Central memory CD8-positive, alpha-beta T cell (primary cell): Measurements from ENCODE around the gene SMIM45.

ENCODE experiments used
- ATAC-seq: fragments of 150-1000 bp; cut with Tn5 transposase; replicated peaks from 2 replicates; pipeline ENCODE4 v1.10.0; 2022; ENCODE audit warnings: mild to moderate bottlenecking, moderate FRiP score, moderate number of reproducible peaks; ENCODE audit not compliant: poor library complexity, severe bottlenecking; ENCODE audit errors: extremely low read depth
- DNase-seq, 2 donors: peaks; one replicate each; pipeline ENCODE4 v3.0.0; 2021; ENCODE audit warnings: low spot score in 2 of 2
- H3K27ac Mint-ChIP-seq: one replicate; pipeline ENCODE4 v1.8.0; 2022; ENCODE audit warnings: low read depth, mild to moderate bottlenecking, moderate library complexity, mixed read lengths
- H3K27me3 Mint-ChIP-seq: one replicate; pipeline ENCODE4 v1.8.0; 2022; ENCODE audit warnings: mixed read lengths
- H3K36me3 Mint-ChIP-seq: one replicate; pipeline ENCODE4 v1.8.0; 2022; ENCODE audit warnings: mild to moderate bottlenecking, moderate library complexity, mixed read lengths; ENCODE audit not compliant: insufficient read depth
- H3K4me1 Mint-ChIP-seq: one replicate; pipeline ENCODE4 v1.8.0; 2022; ENCODE audit warnings: mixed read lengths
- H3K4me3 Mint-ChIP-seq: one replicate; pipeline ENCODE4 v1.8.0; 2022; ENCODE audit warnings: mild to moderate bottlenecking, moderate library complexity, mixed read lengths
- H3K9me3 Mint-ChIP-seq: one replicate; pipeline ENCODE4 v1.8.0; 2022; ENCODE audit warnings: mixed read lengths

Gene SMIM45

GRCh38 chr22:41919357-41920224 is 32.4 kb upstream of the SMIM45 start:
- Mint-ChIP-seq H3K4me3 (peak overlapping the region; percentile 61), H3K27me3 (peaks cover 23% of the 10 kb centered on the region), H3K36me3 (peaks cover 2% of the 10 kb centered on the region), H3K4me1 (peaks cover 5% of the 10 kb centered on the region), H3K27ac (no peak overlapping the region), H3K9me3 (no peaks in the 10 kb centered on the region)
- DNase-seq (no peak), ATAC-seq (peak; percentile 29)

DNA sequence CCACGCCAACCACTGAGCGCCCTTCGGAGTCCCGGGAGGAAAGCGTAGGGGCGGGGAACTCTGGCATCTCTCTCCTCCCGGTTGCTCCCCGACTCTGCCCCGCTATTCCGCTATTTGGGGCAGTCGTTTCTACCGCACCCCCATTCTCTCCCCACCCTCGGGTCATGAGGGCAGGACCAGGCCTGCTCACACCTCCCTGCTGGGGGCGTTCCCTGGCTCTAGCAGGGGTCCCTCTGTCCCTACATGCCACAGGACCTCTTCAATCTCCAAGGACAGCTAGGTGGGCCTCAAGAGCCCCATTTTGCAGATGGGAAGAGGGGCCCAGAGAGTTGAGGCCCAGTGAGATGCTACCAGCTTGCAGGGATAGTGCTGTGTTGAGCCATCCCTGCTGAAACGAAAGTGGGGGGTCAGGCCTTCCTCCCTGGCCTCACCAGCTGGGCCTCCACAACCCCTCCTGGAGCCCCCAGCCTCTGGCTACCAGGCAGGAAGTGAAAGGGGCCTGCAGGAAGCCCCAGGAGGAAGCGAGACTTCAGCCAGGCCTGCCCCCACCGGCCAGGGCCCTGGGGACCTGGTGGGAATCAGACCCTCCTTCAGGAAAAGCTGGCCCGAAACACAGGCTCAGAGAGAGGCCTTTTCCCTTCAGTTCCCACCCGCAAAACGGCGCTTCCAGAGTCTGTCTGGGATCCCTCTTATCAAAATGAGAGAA is 31.5 kb upstream of the SMIM45 start:
- Mint-ChIP-seq H3K27ac (no peak overlapping the region), H3K4me3 (peak overlapping the region; percentile 61), H3K9me3 (no peaks in the 10 kb centered on the region), H3K4me1 (peaks cover 11% of the 10 kb centered on the region), H3K27me3 (peaks cover 22% of the 10 kb centered on the region), H3K36me3 (peaks cover 2% of the 10 kb centered on the region)
- DNase-seq (no peak), ATAC-seq (no peak)

- ATAC-seq (no peak), DNase-seq (no peak)
- Mint-ChIP-seq H3K4me1 (peaks cover 21% of the 10 kb centered on the region), H3K27me3 (peaks cover 3% of the 10 kb centered on the region), H3K27ac (no peak overlapping the region), H3K9me3 (no peaks in the 10 kb centered on the region), H3K4me3 (no peak overlapping the region), H3K36me3 (peaks cover 2% of the 10 kb centered on the region)
Observed at GRCh38 chr22:41922328-41922727, 29.6 kb upstream of the SMIM45 start.

DNA sequence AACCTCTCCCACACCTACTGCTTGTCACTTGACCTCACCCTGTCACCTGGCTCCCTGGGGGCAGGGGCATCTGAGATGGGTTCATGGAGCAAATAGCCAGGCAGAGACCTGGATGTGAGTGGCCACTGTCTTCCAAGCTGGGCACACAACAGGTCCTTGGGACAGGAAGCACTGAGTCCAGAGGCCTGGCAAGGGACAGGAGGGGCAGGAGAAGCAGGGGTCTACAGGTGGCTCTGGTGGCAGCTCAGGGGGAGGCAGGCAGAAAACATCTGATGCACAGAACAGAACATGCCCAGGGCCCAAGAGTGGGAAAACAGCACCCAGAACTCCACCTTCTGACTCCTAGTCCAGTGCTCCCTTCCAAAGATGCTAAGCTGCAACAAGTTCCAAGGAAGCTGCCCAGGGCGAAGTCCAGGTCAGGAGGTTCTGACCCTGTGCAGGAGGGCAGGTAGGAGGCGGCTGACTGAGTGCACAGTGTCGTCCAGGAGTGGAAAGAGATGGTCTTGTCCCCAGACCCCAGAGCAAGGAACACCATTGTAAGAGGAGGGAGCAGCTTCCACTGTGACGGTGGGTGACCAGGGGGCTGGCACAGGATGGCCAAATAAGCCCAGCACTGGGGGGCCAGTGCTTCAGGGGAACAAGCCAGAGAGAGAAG is 28.9 kb upstream of the SMIM45 start:
- no peak overlapping the region for H3K4me3 Mint-ChIP-seq
- H3K27ac Mint-ChIP-seq, result no peak overlapping the region
- peaks cover 28% of the 10 kb centered on the region for H3K4me1 Mint-ChIP-seq
- no peak for ATAC-seq
- H3K36me3 Mint-ChIP-seq, result peaks cover 2% of the 10 kb centered on the region
- H3K9me3 Mint-ChIP-seq, result no peaks in the 10 kb centered on the region
- no peak for DNase-seq
- H3K27me3 Mint-ChIP-seq, result no peaks in the 10 kb centered on the region

DNA sequence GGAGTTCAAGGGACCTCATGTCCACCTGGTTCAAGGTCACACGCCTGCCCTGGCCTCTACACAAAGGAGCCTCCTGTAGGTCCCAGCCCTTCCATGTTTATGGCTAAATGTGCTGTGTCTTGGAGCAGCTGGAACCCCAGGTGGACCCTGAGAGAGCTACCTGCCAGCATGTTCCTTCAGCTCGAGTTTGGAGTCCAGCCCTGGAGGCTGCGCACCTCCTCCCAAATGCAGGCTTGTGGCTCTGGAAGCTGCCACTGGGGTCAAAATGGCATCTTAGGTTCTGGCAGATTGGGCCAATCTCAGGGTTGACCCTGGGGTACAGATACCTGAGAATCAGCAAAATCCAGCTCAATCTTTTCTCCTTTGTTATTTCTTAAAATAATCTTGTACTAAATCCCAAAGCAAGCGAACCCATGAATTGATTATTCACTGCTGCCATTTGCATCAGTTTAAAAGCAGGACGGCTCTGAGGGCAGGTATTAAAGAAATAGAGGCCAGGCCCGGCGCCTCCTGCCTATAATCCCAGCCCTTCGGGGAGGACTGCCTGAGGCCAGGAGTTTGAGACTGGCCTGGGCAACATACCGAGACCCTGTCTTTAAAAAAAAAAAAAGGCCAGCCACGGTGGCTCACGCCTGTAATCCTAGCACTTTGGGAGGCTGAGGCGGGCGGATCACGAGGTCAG is 28.2 kb upstream of the SMIM45 start:
- no peak overlapping the region for H3K4me3 Mint-ChIP-seq
- ATAC-seq (no peak), DNase-seq (no peak)
- peaks cover 4% of the 10 kb centered on the region for H3K36me3 Mint-ChIP-seq
- no peak overlapping the region for H3K27ac Mint-ChIP-seq
- no peaks in the 10 kb centered on the region for H3K27me3 Mint-ChIP-seq
- H3K4me1 Mint-ChIP-seq, result peaks cover 32% of the 10 kb centered on the region
- H3K9me3 Mint-ChIP-seq, result no peaks in the 10 kb centered on the region

GRCh38 chr22:41925783-41926460 is 26.0 kb upstream of the SMIM45 start:
- peak overlapping the region; percentile 67 for H3K4me3 Mint-ChIP-seq
- H3K9me3 Mint-ChIP-seq, result no peaks in the 10 kb centered on the region
- ATAC-seq, result peak; percentile 82
- peak; percentile 68 to 70 for DNase-seq
- H3K27ac Mint-ChIP-seq, result peak overlapping the region; percentile 67
- H3K27me3 Mint-ChIP-seq, result no peaks in the 10 kb centered on the region
- peaks cover 2% of the 10 kb centered on the region for H3K36me3 Mint-ChIP-seq
- H3K4me1 Mint-ChIP-seq, result peaks cover 26% of the 10 kb centered on the region

- ATAC-seq, result no peak
- H3K4me3 Mint-ChIP-seq, result peak overlapping the region; percentile 67
- no peaks in the 10 kb centered on the region for H3K9me3 Mint-ChIP-seq
- DNase-seq, result no peak
- no peaks in the 10 kb centered on the region for H3K27me3 Mint-ChIP-seq
- peaks cover 2% of the 10 kb centered on the region for H3K36me3 Mint-ChIP-seq
- H3K27ac Mint-ChIP-seq, result peak overlapping the region; percentile 72
- peaks cover 26% of the 10 kb centered on the region for H3K4me1 Mint-ChIP-seq
Observed at GRCh38 chr22:41927813-41928212, 24.1 kb upstream of the SMIM45 start.

- Mint-ChIP-seq H3K27me3 (no peaks in the 10 kb centered on the region), H3K36me3 (peaks cover 4% of the 10 kb centered on the region), H3K4me1 (peaks cover 26% of the 10 kb centered on the region), H3K27ac (peak overlapping the region; percentile 62), H3K4me3 (no peak overlapping the region), H3K9me3 (no peaks in the 10 kb centered on the region)
- ATAC-seq (no peak), DNase-seq (no peak)
Observed at GRCh38 chr22:41928593-41929417, 23.1 kb upstream of the SMIM45 start.

GRCh38 chr22:41929418-41929810 is 22.5 kb upstream of the SMIM45 start:
- ATAC-seq (no peak), DNase-seq (no peak)
- peaks cover 4% of the 10 kb centered on the region for H3K36me3 Mint-ChIP-seq
- H3K9me3 Mint-ChIP-seq, result no peaks in the 10 kb centered on the region
- H3K4me3 Mint-ChIP-seq, result no peak overlapping the region
- H3K27ac Mint-ChIP-seq, result peak overlapping the region; percentile 62
- H3K27me3 Mint-ChIP-seq, result no peaks in the 10 kb centered on the region
- peaks cover 26% of the 10 kb centered on the region for H3K4me1 Mint-ChIP-seq

DNA sequence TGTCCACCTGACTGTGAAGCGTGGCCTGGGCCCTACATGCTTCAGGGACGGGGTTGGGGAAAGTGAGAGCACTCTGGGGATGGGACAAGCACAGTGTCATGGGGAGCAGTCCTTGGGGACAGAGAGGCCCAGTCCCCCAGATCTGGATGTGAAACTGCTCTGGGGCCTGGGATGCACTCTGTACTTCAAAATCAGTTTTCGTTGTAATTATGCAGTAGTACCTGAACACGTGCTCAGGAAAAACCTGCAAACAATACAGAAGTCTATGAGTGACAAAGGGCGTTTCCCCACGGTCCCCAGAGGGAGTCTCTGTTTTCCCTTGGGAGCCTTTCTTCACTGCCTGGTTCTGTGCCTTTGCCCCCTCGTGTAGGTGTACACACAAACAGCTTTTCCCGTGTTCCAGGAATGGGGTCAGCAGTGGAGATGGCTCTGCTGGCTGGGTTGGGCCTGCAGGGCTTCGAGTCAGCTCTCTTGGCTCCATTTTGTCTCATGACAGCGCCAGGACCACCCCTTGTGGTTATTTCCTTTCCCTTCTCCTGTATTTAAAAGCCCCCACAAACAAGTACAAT is 20.2 kb upstream of the SMIM45 start:
- no peaks in the 10 kb centered on the region for H3K9me3 Mint-ChIP-seq
- peaks cover 6% of the 10 kb centered on the region for H3K36me3 Mint-ChIP-seq
- ATAC-seq (no peak), DNase-seq (no peak)
- peaks cover 19% of the 10 kb centered on the region for H3K4me1 Mint-ChIP-seq
- H3K27ac Mint-ChIP-seq, result peak overlapping the region; percentile 22
- H3K4me3 Mint-ChIP-seq, result no peak overlapping the region
- no peaks in the 10 kb centered on the region for H3K27me3 Mint-ChIP-seq

DNA sequence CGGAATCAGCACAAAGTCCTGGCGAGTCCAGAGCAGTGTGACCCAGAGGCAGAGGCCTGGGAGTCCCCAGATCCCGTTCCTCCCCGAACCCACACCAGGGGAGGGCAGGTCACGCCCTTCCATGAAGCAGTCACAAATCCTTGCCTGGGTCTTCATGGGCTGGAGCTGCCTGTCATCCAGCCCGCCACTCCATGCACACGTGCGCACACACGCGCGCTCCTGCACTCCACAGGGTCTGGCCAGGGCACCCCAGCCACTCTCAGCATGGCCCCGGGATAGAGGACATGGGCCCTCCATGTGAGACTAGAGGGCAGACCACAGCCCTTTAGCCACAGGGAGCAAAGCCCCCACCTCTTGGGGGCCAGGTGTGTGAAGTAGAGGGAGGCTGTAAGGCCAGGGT is 19.6 kb upstream of the SMIM45 start:
- no peak for DNase-seq
- H3K27ac Mint-ChIP-seq, result peak overlapping the region; percentile 44
- no peak overlapping the region for H3K4me3 Mint-ChIP-seq
- ATAC-seq, result no peak
- H3K27me3 Mint-ChIP-seq, result no peaks in the 10 kb centered on the region
- H3K4me1 Mint-ChIP-seq, result peaks cover 16% of the 10 kb centered on the region
- H3K36me3 Mint-ChIP-seq, result peaks cover 6% of the 10 kb centered on the region
- no peaks in the 10 kb centered on the region for H3K9me3 Mint-ChIP-seq
